Ovary (tissue), 9 donors: ENCODE measurements around the gene ADAD2. TPM values are rescaled to one million over a fixed set of nuclear protein-coding genes. Genes with fewer than 3 reads are reported as not detected.

Experiments used
- DNase-seq, 5 donors: peaks; one replicate each; pipeline ENCODE4 v3.0.0-alpha.2; 2019 to 2020
- H3K27ac ChIP-seq, 2 donors: fragments of 200-600 bp; one replicate each; pipeline versions ENCODE4 v1.5.1 to v1.8.0; 2019 to 2022
- H3K27me3 ChIP-seq: fragments of 200-600 bp; one replicate; pipeline ENCODE4 v1.8.0; 2022
- H3K36me3 ChIP-seq: fragments of 200-600 bp; sonication (generic); one replicate; pipeline ENCODE4 v1.5.1; 2019
- H3K4me1 ChIP-seq: one replicate; pipeline ENCODE4 v1.8.1; 2013; ENCODE audit warnings: mild to moderate bottlenecking, moderate library complexity; ENCODE audit not compliant: insufficient read depth
- H3K4me3 ChIP-seq: fragments of 200-600 bp; sonication (generic); one replicate; pipeline ENCODE4 v1.5.1; 2017
- H3K9me3 ChIP-seq, 2 donors: fragments of 200-600 bp in 1 of 2; sonication (generic) in 1 of 2; one replicate each; pipeline versions ENCODE4 v1.5.1 to v1.8.1; 2013 to 2019; ENCODE audit warnings: mild to moderate bottlenecking in 1 of 2, moderate library complexity in 1 of 2
- EP300 ChIP-seq: sonication (generic); formaldehyde crosslinking; IDR thresholded peaks from one replicate; pipeline ENCODE4 v1.6.1; 2017; ENCODE audit warnings: antibody characterized with exemption
- POLR2A ChIP-seq: fragments of 450-650 bp; IDR thresholded peaks from one replicate; pipeline ENCODE4 v1.6.1; 2017; ENCODE audit warnings: antibody characterized with exemption, mild to moderate bottlenecking, moderate library complexity
- WGBS, 3 donors: extraction: QIAGEN DNeasy Blood & Tissue Kit in 1 of 3; methylation state at CpG; one replicate each; pipeline versions ENCODE4 v1.1.5 to v1.1.7; 2013 to 2017; 5-methylcytosine and 5-hydroxymethylcytosine counted together
- intact Hi-C, 4 donors: fragments of 100-400 bp; cut with DNase I; formaldehyde crosslinking; loops; one replicate each; pipeline versions ENCODE4 v1.11.0 to v1.15.1; 2022 to 2023
- polyA plus RNA-seq, 2 donors: library from polyadenylated mRNA; stranded (reverse); fragments of 200-250 nt in 1 of 2; fragments of 350-450 nt in 1 of 2; fragmentation: Illumina TruSeq in 1 of 2; extraction: RNeasy Lipid Tissue Mini Kit (QIAGEN cat#74804) in 1 of 2; gene quantifications; one replicate each; pipeline ENCODE4 v1.2.3, GENCODE V29; 2013 to 2014
- total RNA-seq, 7 donors: library from RNA; depleted of rRNA in 2 of 7; stranded (reverse); fragments of >200 nt in 2 of 7; fragmentation: NEBNext Ultra II Directional in 3 of 7; extraction: Animal tissue kit (Norgen Biotek cat#: 25700) in 3 of 7; gene quantifications; one replicate each; pipeline versions ENCODE4 v1.1.0 to v1.2.4, GENCODE V29; 2016 to 2023
- TF ChIP-seq, protein P1 (sequence below), 3 donors: fragments of 450-650 bp in 2 of 3; fragments of 200-600 bp in 1 of 3; IDR thresholded peaks; one replicate each; pipeline versions ENCODE4 v1.5.1 to v1.8.0; 2016 to 2022; ENCODE audit warnings: antibody characterized with exemption in 3 of 3, mild to moderate bottlenecking in 1 of 3
- donor health status: DM: no; HTN: no; CAD: no; lungs with moderate emphysema.
- donor health status: DM: no; HTN: no; CAD: no.
- donor health status: Bipolar disorder and iron deficiency.
- donor health status: DM: yes; HTN: yes; CAD: no.
- donor health status: DM: no; HTN: no; CAD: no.
- donor health status: DM: yes; HTN: yes; CAD: no.

The ADAD2 gene
- total and polyA plus RNA-seq, 9 donors = 0.12 to 2.0 (median 0.84) TPM; not detected in 5

DNA sequence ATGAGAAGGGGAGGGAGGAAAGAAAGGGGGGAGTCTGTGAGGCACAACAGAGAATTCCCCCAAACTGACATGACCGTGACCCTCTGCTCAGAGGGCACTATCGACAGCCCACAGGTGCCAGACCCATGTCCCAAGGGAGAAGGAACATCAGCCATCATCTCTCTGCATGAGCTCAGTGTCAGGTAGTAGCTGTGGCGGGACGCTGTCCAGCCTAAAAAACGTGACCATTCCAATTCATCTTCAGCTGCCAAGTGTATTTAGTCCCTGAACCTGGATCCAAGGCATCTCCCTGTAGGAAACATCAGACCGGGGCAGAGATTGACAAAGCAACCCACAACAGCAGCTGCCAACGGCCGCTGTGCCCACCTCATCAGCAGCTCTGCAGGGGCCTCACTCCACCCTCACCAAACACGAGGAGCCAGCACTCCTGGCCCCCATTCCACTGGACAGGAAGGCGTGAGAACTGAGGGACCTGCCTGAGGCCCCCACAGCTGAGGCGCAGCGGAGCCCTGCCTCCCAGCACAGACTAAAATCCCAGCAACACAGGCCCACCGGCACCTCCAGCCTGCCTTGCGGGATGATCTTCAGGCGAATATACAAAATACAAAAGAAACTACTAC, 12.7 kb upstream of the ADAD2 start:
- H3K36me3 ChIP-seq = no peaks in the 10 kb centered on the region
- TF ChIP-seq POLR2A (no peak), EP300 (no peak)
- TF ChIP-seq, protein P1, sequence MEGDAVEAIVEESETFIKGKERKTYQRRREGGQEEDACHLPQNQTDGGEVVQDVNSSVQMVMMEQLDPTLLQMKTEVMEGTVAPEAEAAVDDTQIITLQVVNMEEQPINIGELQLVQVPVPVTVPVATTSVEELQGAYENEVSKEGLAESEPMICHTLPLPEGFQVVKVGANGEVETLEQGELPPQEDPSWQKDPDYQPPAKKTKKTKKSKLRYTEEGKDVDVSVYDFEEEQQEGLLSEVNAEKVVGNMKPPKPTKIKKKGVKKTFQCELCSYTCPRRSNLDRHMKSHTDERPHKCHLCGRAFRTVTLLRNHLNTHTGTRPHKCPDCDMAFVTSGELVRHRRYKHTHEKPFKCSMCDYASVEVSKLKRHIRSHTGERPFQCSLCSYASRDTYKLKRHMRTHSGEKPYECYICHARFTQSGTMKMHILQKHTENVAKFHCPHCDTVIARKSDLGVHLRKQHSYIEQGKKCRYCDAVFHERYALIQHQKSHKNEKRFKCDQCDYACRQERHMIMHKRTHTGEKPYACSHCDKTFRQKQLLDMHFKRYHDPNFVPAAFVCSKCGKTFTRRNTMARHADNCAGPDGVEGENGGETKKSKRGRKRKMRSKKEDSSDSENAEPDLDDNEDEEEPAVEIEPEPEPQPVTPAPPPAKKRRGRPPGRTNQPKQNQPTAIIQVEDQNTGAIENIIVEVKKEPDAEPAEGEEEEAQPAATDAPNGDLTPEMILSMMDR (IDR thresholded peaks at IDR 0.05) = no peak
- no peaks in the 10 kb centered on the region for H3K27me3 ChIP-seq
- peak overlapping the region; percentile 36 to 44 for H3K27ac ChIP-seq
- peak in 2 of 5 donors; percentile 44 to 58 for DNase-seq
- no peaks in the 10 kb centered on the region for H3K9me3 ChIP-seq
- H3K4me1 ChIP-seq = peaks cover 16% of the 10 kb centered on the region
- 51 to 70% (median 61%) methylated on average over 15 of the region's 15 CpGs for WGBS, 3 donors
- intact Hi-C loops = loop anchor here in 1 of 4 donors (5.0 to 10.0 kb wide), 3 partner anchors 46 to 213 kb away; partner anchors contain the start of gene NECAB2
- H3K4me3 ChIP-seq = no peak overlapping the region

DNA sequence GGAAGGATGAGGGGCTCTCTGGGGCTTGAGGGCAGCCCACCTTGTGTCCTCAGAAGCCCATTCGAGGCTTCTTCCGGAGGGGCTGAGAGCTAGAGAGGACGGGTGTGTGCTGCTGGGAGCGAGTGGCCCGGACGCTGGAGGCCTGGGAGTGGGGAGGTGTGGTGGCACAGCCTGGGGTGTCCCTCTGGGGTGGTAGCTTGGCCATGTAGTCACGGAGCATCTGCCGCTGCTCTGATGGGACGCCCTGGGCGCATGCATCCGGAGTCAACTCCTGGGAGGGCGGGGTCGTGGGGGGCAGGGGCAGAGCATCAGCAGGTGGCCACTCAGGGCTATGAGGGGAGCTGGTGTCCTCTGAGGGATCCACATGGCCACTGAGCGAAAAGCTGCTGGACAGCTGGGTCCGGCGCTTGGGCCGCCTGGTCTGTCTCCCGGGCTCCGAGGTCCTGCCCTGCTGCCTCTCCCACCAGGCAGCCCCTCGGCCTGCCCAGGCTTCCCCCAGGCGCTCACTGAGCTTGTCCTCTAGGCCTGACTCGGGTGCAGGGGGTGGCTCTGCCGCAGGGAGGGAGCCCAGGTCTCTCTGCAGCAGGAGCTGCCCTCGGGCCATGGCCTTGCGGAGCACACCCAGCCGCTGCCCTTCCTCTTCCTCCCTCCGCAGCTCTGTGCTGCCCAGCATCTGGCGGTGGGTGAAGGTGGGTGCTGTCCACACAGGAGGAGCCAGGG, 11.9 kb upstream of the ADAD2 start:
- intact Hi-C loops = loop anchor here in 1 of 4 donors (5.0 to 10.0 kb wide), 3 partner anchors 47 to 214 kb away; partner anchors contain the start of gene NECAB2
- Histone ChIP-seq H3K27ac (peak overlapping the region in 1 of 2 donors; percentile 36), H3K9me3 (no peaks in the 10 kb centered on the region), H3K27me3 (no peaks in the 10 kb centered on the region), H3K4me1 (peaks cover 21% of the 10 kb centered on the region), H3K36me3 (no peaks in the 10 kb centered on the region), H3K4me3 (no peak overlapping the region)
- TF ChIP-seq EP300 = no peak
- TF ChIP-seq, protein P1 (IDR thresholded peaks at IDR 0.05) = no peak
- no peak for TF ChIP-seq POLR2A
- 86 to 90% (median 88%) methylated on average over 25 to 28 of the region's 28 CpGs for WGBS, 3 donors
- no peak for DNase-seq

DNA sequence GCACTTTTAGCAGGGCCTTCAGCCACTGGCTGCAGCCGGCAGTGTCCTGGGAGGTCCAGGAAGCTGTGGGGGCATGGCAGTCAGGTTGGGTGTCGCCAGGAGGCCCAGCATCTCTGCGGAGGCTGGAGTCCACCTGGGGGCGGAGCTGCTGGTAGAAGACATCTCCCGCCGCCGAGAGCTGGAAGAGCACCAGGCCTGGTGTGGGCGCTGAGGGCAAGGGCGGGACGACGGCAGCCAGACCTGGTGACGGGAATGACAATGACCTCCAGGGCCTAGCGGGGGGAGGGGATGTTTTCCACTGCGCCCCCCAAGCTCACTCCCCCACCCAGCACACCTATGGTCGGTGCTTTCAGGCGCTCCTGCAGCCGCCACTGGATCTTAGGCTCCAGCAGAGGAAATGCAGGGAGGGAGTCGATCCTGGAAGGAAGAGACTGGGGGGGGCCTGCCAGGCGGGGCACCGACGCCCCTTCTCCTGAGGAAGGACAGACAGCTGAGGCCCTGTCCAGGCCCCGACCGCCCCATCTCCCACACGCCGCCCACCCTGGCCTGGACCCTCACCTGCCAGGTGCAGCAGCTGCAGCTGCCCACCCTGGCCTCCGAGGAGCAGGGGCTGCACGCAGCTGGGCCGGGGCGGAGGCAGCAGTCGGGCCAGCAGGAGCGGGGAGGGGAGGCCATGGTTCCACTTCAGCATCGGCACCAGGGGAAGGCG, 11.2 kb upstream of the ADAD2 start:
- Histone ChIP-seq H3K9me3 (no peaks in the 10 kb centered on the region), H3K36me3 (no peaks in the 10 kb centered on the region), H3K27ac (no peak overlapping the region), H3K4me3 (no peak overlapping the region), H3K27me3 (no peaks in the 10 kb centered on the region), H3K4me1 (peaks cover 23% of the 10 kb centered on the region)
- intact Hi-C loops = loop anchor here (5.0 to 10.0 kb wide), 5 partner anchors 47 to 303 kb away; partner anchors contain the start of gene NECAB2 (in 2 of the 4)
- 81 to 87% (median 83%) methylated on average over 32 to 33 of the region's 33 CpGs for WGBS, 3 donors
- DNase-seq = no peak
- TF ChIP-seq EP300 (no peak), POLR2A (no peak)
- TF ChIP-seq, protein P1 (IDR thresholded peaks at IDR 0.05) = no peak

DNA sequence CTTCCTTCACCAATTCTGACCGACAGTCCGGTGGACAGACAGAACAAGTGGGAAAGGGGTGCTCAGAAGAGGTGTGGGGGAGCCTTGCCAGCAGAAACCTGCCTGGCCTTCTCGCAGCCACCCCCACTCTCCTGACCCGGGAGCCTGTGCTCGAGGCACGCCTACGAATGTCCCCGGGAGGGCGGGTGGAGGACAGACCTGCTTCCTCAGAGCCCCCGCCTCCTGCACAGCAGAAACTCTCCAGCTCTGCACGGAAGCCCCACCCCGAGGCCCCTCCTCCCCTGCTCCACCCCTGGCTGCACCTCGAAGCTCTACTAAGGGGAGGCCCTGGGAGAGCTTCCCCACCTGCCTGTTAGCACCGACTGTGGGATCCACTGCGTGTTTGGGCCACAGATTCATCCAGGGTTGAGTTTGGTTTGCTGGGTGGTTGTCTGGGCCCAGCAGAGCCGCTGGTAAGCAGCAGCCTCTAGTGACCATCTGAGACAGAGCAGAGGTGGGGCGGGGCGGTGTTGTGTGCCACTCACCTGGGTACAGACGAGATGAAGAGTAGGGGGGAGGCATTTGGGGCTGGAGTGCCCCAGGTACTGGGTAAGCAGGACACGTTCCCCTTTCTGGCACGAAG, 10.3 kb upstream of the ADAD2 start:
- TF ChIP-seq, protein P1 (IDR thresholded peaks at IDR 0.05) = no peak
- no peak for TF ChIP-seq EP300
- no peak for TF ChIP-seq POLR2A
- Histone ChIP-seq H3K27me3 (no peaks in the 10 kb centered on the region), H3K4me3 (no peak overlapping the region), H3K27ac (no peak overlapping the region), H3K36me3 (no peaks in the 10 kb centered on the region), H3K9me3 (no peaks in the 10 kb centered on the region), H3K4me1 (peaks cover 24% of the 10 kb centered on the region)
- no peak for DNase-seq
- intact Hi-C loops = loop anchor here in 3 of 4 donors (5.0 to 10.0 kb wide), 4 partner anchors 96 to 302 kb away; partner anchors contain the start of gene NECAB2 (in 1 of the 3)
- WGBS, 3 donors = 78 to 84% (median 80%) methylated on average over 21 of the region's 21 CpGs
